HG03520 (cell line): ENCODE measurements around the gene SPHK2.

Experiments used
- ATAC-seq: cut with Tn5 transposase; IDR thresholded peaks from one replicate; pipeline ENCODE4 v1.9.1; 2021; ENCODE audit warnings: mild to moderate bottlenecking, moderate library complexity; ENCODE audit not compliant: unreplicated experiment

The SPHK2 gene

GRCh38 chr19:48635966-48636858 lies 16.9 kb downstream of the SPHK2 start:
- ATAC-seq: no peak

GRCh38 chr19:48636859-48637448 lies 17.6 kb downstream of the SPHK2 start, which contains the start of gene DBP:
Gene DBP (minus strand): TSS chr19:48637379. CDS start chr19:48636994, 385 bp downstream.
- no peak for ATAC-seq

- peak; percentile 62 for ATAC-seq
Observed at GRCh38 chr19:48637449-48637947, 18.2 kb downstream of the SPHK2 start.

GRCh38 chr19:48637948-48638830 lies 18.9 kb downstream of the SPHK2 start:
- ATAC-seq: peak; percentile 10

GRCh38 chr19:48638831-48639381 lies 19.6 kb downstream of the SPHK2 start:
- no peak for ATAC-seq

- no peak for ATAC-seq
Observed at GRCh38 chr19:48639483-48640375, 20.4 kb downstream of the SPHK2 start.

- ATAC-seq: no peak
Observed at GRCh38 chr19:48641850-48642249, 22.5 kb downstream of the SPHK2 start.

GRCh38 chr19:48642862-48643261 lies 23.6 kb downstream of the SPHK2 start:
- ATAC-seq: no peak

GRCh38 chr19:48644355-48644754 lies 25.0 kb downstream of the SPHK2 start:
- ATAC-seq: no peak

GRCh38 chr19:48644839-48645619 lies 25.7 kb downstream of the SPHK2 start:
- ATAC-seq: no peak

- no peak for ATAC-seq
Observed at GRCh38 chr19:48645620-48646000, 26.3 kb downstream of the SPHK2 start.

GRCh38 chr19:48646001-48646721 lies 26.9 kb downstream of the SPHK2 start, which contains the start of gene CA11:
Gene CA11 (minus strand): TSS chr19:48646187. CDS start chr19:48645632, 555 bp downstream.
- ATAC-seq: peak; percentile 59

GRCh38 chr19:48646722-48647216 lies 27.5 kb downstream of the SPHK2 start:
- no peak for ATAC-seq

GRCh38 chr19:48648134-48648533 lies 28.8 kb downstream of the SPHK2 start:
- no peak for ATAC-seq

- ATAC-seq: no peak
Observed at GRCh38 chr19:48650974-48651682, 31.8 kb downstream of the SPHK2 start.

- ATAC-seq: no peak
Observed at GRCh38 chr19:48651683-48652048, 32.4 kb downstream of the SPHK2 start.

GRCh38 chr19:48654299-48655059 lies 35.2 kb downstream of the SPHK2 start:
- no peak for ATAC-seq
